H4 (cell line): ENCODE results near the gene CD300C. TPM values are rescaled to one million over a fixed set of nuclear protein-coding genes. Genes with fewer than 3 reads are reported as not detected.
A peak's percentile ranks its signal among the peaks of the same experiment; 100 is the strongest.
"Not testable (repeated sequence)": the region's sequence is repeated elsewhere in the genome, so short reads cannot be mapped to it uniquely, and the experiment has no call there.

Experiments used
- DNase-seq: peaks from one replicate; pipeline ENCODE4 v3.0.0-alpha.2; 2015; ENCODE audit warnings: low spot score
- total RNA-seq: library from RNA; depleted of rRNA; stranded (reverse); fragments of >200 nt; shearing (Covaris generic); gene quantifications from 2 replicates; pipeline ENCODE4 v1.2.3, GENCODE V29; 2014; rRNA removed

Gene CD300C
- total RNA-seq, 1 experiment from 2014 or later: 0.37 TPM

GRCh38 chr17:74513987-74514631 lies 31.8 kb downstream of the CD300C start:
- peak; percentile 53 for DNase-seq

DNA sequence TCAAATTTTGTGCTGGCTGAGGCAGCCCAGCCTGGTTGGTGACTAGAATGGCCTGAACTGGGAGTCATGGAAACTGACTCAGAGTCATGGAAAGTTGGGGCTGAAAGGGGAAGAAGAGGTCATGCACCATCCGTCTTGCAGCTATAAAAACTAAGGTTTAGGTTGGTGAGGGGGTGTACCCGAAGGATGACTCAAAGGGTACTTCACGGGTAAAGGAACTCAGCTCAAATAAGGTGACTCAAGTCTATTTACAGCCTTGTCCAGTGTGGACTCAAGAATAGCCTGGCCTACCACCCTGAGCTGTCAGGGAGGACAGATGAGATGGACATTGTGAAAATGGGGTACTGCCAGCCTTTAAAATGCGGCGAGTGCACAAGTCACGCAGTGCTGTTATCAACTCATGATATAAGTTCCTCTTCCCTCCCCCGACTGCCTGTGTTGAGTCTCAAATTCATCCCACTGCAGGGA lies 33.3 kb downstream of the CD300C start:
- peak; percentile 55 for DNase-seq

DNA sequence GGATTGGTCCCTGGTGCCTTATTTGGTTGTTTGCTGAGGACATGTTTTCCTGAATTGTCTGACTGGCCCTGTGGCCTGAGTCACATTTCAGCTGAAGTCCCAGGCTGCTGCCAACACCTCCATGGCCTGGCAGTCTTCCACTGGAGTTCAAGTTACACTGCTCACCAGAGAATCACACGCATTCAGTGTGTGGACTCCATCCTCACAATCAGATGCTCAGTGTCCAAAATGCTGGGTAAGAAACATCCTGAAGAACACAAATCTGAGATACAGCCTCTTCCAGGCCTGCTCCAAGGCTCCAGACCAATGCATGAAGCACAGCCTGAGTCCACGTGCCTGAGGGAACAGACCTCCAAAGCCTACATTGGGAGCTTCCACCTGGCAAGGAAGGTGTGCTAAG lies 33.9 kb downstream of the CD300C start:
- DNase-seq: peak; percentile 86

DNA sequence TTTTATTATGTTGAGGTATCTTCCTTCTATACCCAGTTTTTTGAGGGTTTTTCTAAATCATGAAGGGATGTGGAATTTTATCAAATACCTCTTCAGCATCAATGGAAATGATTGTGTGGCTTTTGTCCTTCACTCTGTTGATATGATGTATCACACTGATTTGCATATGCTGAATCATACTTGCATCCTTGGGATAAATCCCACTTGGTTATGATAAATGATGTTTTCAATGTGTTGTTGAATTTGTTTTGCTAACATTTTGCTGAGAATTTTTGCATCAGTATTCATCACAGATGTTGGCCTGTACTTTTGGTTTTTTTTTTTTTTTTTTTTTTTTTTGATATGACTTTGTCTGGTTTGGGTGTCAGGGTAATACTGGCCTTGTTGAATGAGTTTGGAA lies 37.8 kb downstream of the CD300C start:
- no peak for DNase-seq

DNA sequence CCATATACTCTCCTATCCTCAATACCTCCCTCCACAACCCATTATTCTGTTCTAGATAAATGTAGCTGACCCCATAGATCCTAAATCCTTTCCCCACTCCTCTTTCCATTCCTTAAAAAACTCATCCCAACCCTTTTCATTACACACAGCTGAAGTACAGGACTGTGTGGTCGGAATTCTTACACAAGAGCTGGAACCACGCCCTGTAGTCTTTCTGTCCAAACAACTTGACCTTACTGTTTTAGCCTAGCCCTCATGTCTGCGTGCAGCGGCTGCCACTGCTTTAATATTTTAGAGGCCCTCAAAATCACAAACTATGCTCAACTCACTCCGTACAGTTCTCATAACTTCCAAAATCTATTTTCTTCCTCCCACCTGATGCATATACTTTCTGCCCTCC lies 42.0 kb downstream of the CD300C start:
- DNase-seq: not testable (repeated sequence)

DNA sequence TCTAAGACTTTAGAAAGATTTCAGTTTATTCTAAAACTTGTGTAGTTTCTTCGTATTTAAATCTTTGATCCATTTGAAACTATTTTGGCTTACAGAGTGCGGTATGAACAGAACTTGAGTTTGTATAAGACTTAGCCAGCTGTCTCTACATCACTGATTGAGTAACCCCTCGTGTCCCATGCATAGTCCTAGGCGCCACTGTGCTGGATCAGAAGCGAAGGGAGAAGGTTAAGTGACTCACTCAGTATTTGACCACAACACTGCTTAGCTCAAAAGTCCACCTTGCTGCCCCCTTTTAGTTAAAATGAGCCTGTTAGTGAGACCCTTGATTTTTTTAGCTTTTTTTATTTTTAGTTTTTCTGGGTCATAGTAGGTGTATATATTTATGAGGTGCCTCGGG lies 43.1 kb downstream of the CD300C start:
- DNase-seq: no peak

GRCh38 chr17:74499992-74500391 lies 45.9 kb downstream of the CD300C start:
- no peak for DNase-seq

GRCh38 chr17:74497471-74497870 lies 48.4 kb downstream of the CD300C start:
- DNase-seq: no peak

DNA sequence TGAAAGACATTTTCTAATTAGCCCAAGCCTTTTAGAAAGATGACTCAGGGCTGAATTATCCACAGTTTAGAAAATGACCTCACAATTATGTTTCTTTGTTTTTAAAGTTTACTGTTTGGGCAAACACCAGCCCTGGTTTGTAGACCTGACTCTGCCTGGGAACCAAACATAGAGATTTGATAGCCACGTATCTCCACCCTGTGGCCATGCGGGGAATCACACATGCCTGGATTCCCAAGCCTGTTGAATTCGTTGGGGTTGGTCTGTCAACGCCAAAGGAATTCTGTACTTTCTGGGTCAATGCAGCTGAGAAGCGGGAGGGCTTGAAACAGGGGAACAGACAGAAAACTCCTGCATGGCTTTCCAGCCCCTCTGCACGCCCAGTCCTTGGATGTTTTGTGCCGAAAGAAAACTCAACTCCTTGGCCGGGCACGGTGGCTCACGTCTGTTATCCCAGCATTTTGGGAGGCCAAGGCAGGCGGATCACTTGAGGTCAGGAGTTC lies 52.5 kb downstream of the CD300C start:
- DNase-seq: peak; percentile 77

DNA sequence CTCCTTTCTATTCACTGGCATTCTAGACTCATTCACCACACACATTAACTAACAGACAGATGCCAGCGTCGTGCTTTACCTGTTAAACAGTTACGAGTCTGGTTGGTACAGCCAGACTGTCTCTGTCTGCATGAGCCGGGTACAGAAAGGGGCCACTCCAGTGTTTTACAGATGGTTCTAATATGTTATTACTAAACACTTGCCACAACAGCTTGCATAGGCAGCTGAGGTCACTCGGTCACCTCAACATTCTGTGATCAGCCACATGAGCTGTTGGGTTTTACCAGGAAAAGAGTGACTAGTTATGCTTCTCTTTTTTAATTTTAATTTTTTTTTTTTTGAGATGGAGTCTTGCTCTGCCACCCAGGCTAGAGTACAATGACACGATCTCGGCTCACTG lies 54.3 kb downstream of the CD300C start:
- no peak for DNase-seq

Other genes starting within 250 kb of the CD300C start
- gene KIF19, start 219.9 kb downstream of the CD300C start, total RNA-seq: not detected in 2 replicates
- gene BTBD17, start 184.2 kb downstream of the CD300C start, total RNA-seq: not detected in 2 replicates
- not detected in 2 replicates for gene GPR142, start 178.6 kb downstream of the CD300C start, total RNA-seq
- 63.4 and 78.9 TPM in 2 replicates for gene GPRC5C, start 114.0 kb downstream of the CD300C start, total RNA-seq
- not detected in 2 replicates for gene CD300A, start 79.5 kb downstream of the CD300C start, total RNA-seq
- not detected in 2 replicates for gene CD300LB, start 14.6 kb downstream of the CD300C start, total RNA-seq
- gene CD300H, start 21.4 kb upstream of the CD300C start, total RNA-seq: 0.78 TPM in 1 of 2 replicates, not detected in the other
- gene CD300LD, start 46.2 kb upstream of the CD300C start, total RNA-seq: not detected in 2 replicates
- gene CD300E, start 77.6 kb upstream of the CD300C start, total RNA-seq: not detected in 2 replicates
- not detected in 2 replicates for gene CD300LF, start 166.8 kb upstream of the CD300C start, total RNA-seq
- gene RAB37, start 191.1 kb upstream of the CD300C start, total RNA-seq: not detected in 2 replicates
- gene NHERF1, start 202.5 kb upstream of the CD300C start, total RNA-seq: 28.2 and 34.0 TPM in 2 replicates
- 25.3 and 35.8 TPM in 2 replicates for gene NAT9, start 230.2 kb upstream of the CD300C start, total RNA-seq